Left ventricle myocardium inferior (tissue), 1 donor: ENCODE data around the gene KLHL6. TPM values are rescaled to one million over a fixed set of nuclear protein-coding genes. Genes with fewer than 3 reads are reported as not detected.
"Not testable (repeated sequence)": the region's sequence is repeated elsewhere in the genome, so short reads cannot be mapped to it uniquely, and the experiment has no call there.

ENCODE experiments used
- DNase-seq: peaks from one replicate; pipeline ENCODE4 v3.0.0-alpha.2; 2020
- H3K27ac ChIP-seq: fragments of 200-600 bp; replicated peaks from 2 replicates; pipeline ENCODE4 v1.8.0; 2021
- H3K27me3 ChIP-seq: fragments of 200-600 bp; 2 replicates; pipeline ENCODE4 v1.8.0; 2021; ENCODE audit warnings: low read depth
- H3K36me3 ChIP-seq: fragments of 200-600 bp; 2 replicates; pipeline ENCODE4 v1.8.0; 2021
- H3K4me1 ChIP-seq: fragments of 200-600 bp; 2 replicates; pipeline ENCODE4 v1.8.0; 2021
- H3K4me3 ChIP-seq: fragments of 200-600 bp; 2 replicates; pipeline ENCODE4 v1.8.0; 2021; ENCODE audit warnings: mild to moderate bottlenecking, moderate library complexity
- H3K9me3 ChIP-seq: fragments of 200-600 bp; replicated peaks from 2 replicates; pipeline ENCODE4 v1.8.0; 2021
- CTCF ChIP-seq: fragments of 200-600 bp; IDR thresholded peaks from 2 replicates; pipeline ENCODE4 v1.8.0; 2021; ENCODE audit warnings: antibody characterized with exemption, mild to moderate bottlenecking, borderline replicate concordance
- intact Hi-C: fragments of 100-400 bp; cut with micrococcal nuclease; formaldehyde crosslinking; loops from one replicate; pipeline ENCODE4 v1.11.0; 2022
- total RNA-seq: library from RNA; stranded (reverse); fragmentation: NEBNext Ultra II Directional; extraction: Animal tissue kit (Norgen Biotek cat#: 25700); gene quantifications from one replicate; pipeline ENCODE4 v1.2.1, GENCODE V29; 2021
- donor health status: DM: no; HTN: yes; CAD: no; lungs with severe emphysema.

The KLHL6 gene
- total RNA-seq, 1 donor from 2014 or later = 0.69 TPM

DNA sequence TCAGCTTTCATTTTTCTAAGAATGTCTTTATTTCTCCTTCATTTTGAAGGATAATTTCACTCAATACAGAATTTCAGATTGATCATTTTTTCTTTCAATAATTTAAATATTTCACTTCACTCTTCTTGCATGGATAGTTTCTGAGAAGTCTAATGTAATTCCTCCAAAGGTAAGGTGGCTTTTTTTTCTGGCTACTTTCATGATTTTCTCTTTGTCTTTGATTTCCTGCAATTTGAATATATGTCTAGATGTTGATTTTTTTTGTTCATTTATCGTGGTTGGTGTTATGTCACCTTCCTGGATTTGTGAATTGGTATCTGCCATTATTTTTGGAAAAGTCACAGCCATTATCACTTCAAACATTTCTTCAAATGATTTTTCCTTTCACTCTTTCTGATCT, 112.5 kb downstream of the KLHL6 start:
- Histone ChIP-seq H3K4me1 (peaks cover 14% of the 10 kb centered on the region), H3K4me3 (no peak overlapping the region), H3K27ac (no peak overlapping the region), H3K36me3 (no peaks in the 10 kb centered on the region), H3K27me3 (no peaks in the 10 kb centered on the region), H3K9me3 (peaks cover 28% of the 10 kb centered on the region)
- intact Hi-C loops = no loop called here
- no peak for DNase-seq
- TF ChIP-seq CTCF = no peak

- H3K27ac ChIP-seq, H3K27me3 ChIP-seq, H3K4me1 ChIP-seq, H3K36me3 ChIP-seq, DNase-seq, intact Hi-C loops, H3K4me3 ChIP-seq: not testable (repeated sequence)
- H3K9me3 ChIP-seq = peaks cover 28% of the 10 kb centered on the region
These were observed 115.0 kb downstream of the KLHL6 start for GRCh38 chr3:183440521-183440920.

- intact Hi-C loops = no loop called here
- H3K4me1 ChIP-seq = no peaks in the 10 kb centered on the region
- DNase-seq = no peak
- no peak for TF ChIP-seq CTCF
- H3K9me3 ChIP-seq = peaks cover 23% of the 10 kb centered on the region
- H3K27me3 ChIP-seq = no peaks in the 10 kb centered on the region
- H3K36me3 ChIP-seq = no peaks in the 10 kb centered on the region
- no peak overlapping the region for H3K4me3 ChIP-seq
- no peak overlapping the region for H3K27ac ChIP-seq
These were observed 116.0 kb downstream of the KLHL6 start for GRCh38 chr3:183439515-183439914.

DNA sequence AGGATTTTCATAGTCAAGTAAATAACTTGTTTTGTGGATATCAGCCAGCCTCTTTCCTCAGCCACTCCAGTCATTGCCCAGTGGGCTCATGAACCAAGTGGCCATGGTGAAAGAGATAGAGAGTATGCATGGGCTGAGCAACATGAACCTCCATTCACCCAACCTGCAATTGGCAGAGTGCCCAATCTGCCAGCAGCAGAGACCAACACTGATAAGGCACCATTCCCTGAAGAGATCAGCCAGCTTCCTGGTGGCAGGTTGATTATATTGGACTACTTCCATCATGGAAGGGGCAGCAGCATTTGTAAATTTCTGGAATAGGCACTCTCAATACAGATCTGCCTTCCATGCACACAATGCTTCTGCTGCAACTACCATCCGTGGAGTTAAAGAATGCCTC, 116.8 kb downstream of the KLHL6 start:
- intact Hi-C loops = no loop called here
- peaks cover 15% of the 10 kb centered on the region for H3K9me3 ChIP-seq

GRCh38 chr3:183437666-183438564, 117.6 kb downstream of the KLHL6 start:
- no peak overlapping the region for H3K27ac ChIP-seq
- DNase-seq = no peak
- no peak overlapping the region for H3K4me3 ChIP-seq
- no peak for TF ChIP-seq CTCF
- H3K4me1 ChIP-seq = no peaks in the 10 kb centered on the region
- peaks cover 13% of the 10 kb centered on the region for H3K27me3 ChIP-seq
- intact Hi-C loops = no loop called here
- H3K9me3 ChIP-seq = peaks cover 7% of the 10 kb centered on the region
- H3K36me3 ChIP-seq = no peaks in the 10 kb centered on the region

More for the DNA sequence above, 116.8 kb downstream of the KLHL6 start:
- DNase-seq = no peak
- TF ChIP-seq CTCF = no peak
- no peak overlapping the region for H3K27ac ChIP-seq
- H3K4me1 ChIP-seq = no peaks in the 10 kb centered on the region
- H3K36me3 ChIP-seq = no peaks in the 10 kb centered on the region
- no peak overlapping the region for H3K4me3 ChIP-seq
- peaks cover 5% of the 10 kb centered on the region for H3K27me3 ChIP-seq

Other genes starting within 250 kb of the KLHL6 start
- 0.91 TPM for gene MCF2L2, start 127.1 kb downstream of the KLHL6 start, total RNA-seq
- gene KLHL24, start 79.9 kb upstream of the KLHL6 start, total RNA-seq = 217 TPM
- gene YEATS2, start 142.1 kb upstream of the KLHL6 start, total RNA-seq = 10.7 TPM